K562 (cell line): ENCODE measurements around the gene RPS6KA4. TPM values are rescaled to one million over a fixed set of nuclear protein-coding genes. Genes with fewer than 3 reads are reported as not detected.

ENCODE experiments used
- ARHGAP35 ChIP-seq: fragments of 450-650 bp; IDR thresholded peaks from 2 replicates; pipeline ENCODE4 v1.6.1; 2018; ENCODE audit not compliant: partially characterized antibody
- ATF1 ChIP-seq, 2 experiments: fragments of 450-650 bp in 1 of 2; IDR thresholded peaks; 2 replicates each; pipeline ENCODE4 v1.6.1; 2016; ENCODE audit warnings: missing compliant biosample characterization in 1 of 2, missing genetic modification characterization in 1 of 2
- BRF2 ChIP-seq: IDR thresholded peaks from 3 replicates; pipeline ENCODE4 v1.6.1; 2011; ENCODE audit warnings: borderline replicate concordance, mild to moderate bottlenecking; ENCODE audit not compliant: insufficient read length, insufficient read depth
- CHD7 ChIP-seq: fragments of 200-600 bp; sonication (generic); IDR thresholded peaks from one replicate; pipeline ENCODE4 v1.6.1; 2012; ENCODE audit warnings: mild to moderate bottlenecking, low read depth, low read length, inconsistent platforms
- POLR2AphosphoS2 ChIP-seq: IDR thresholded peaks from 2 replicates; pipeline ENCODE4 v1.6.1; 2012; ENCODE audit warnings: low read length, improper control_type of control experiment
- SIN3B ChIP-seq: fragments of 450-650 bp; IDR thresholded peaks from 2 replicates; pipeline ENCODE4 v1.6.1; 2017; ENCODE audit warnings: low read depth, mild to moderate bottlenecking, moderate library complexity
- STAT5A ChIP-seq: IDR thresholded peaks from 2 replicates; pipeline ENCODE4 v1.6.1; 2012; ENCODE audit warnings: low read length, inconsistent platforms, borderline replicate concordance
- ZNF174 ChIP-seq: fragments of 250-450 bp; sonication (Bioruptor Pico); IDR thresholded peaks from 2 replicates; pipeline ENCODE4 v1.4.0; 2020; ENCODE audit warnings: mild to moderate bottlenecking
- ZNF280B ChIP-seq: fragments of 250-450 bp; sonication (Bioruptor Pico); IDR thresholded peaks from 2 replicates; pipeline ENCODE4 v1.5.1; 2021; ENCODE audit warnings: mild to moderate bottlenecking
- ZNF699 ChIP-seq: fragments of 250-450 bp; sonication (Bioruptor Pico); IDR thresholded peaks from 2 replicates; pipeline ENCODE4 v1.8.0; 2021; ENCODE audit warnings: mild to moderate bottlenecking, moderate library complexity; ENCODE audit not compliant: insufficient replicate concordance
- polyA plus RNA-seq, 8 experiments: library from polyadenylated mRNA; depleted of rRNA in 4 of 8; stranded (reverse) in 5 of 8; unstranded in 3 of 8; fragments of >200 nt; fragmentation: Nextera tagmentation in 2 of 8; fragmentation: Illumina TruSeq in 1 of 8; extraction: Ambion mirVana in 2 of 8; extraction: Trizol in 1 of 8; gene quantifications; 2 replicates each; pipeline versions ENCODE4 v1.2.1 to v1.2.3, GENCODE V29; 2011 to 2014; ENCODE audit warnings: inconsistent platforms in 1 of 8, missing spikeins in 1 of 8
- total RNA-seq, 7 experiments: library from RNA; depleted of rRNA in 6 of 7; stranded (reverse); fragments of >200 nt in 6 of 7; fragmentation: Illumina TruSeq in 2 of 7; extraction: Trizol in 2 of 7; gene quantifications; 2 replicates each; pipeline versions ENCODE4 v1.2.1 to v1.2.3, GENCODE V29; 2011 to 2021; ENCODE audit warnings: low replicate concordance in 1 of 7

Gene RPS6KA4
- total and polyA plus RNA-seq, 9 of the 15 experiments (the other 6 are each of a cell fraction or from before 2014, with no cell fraction given): 0.15 to 23.8 (median 9.8) TPM

GRCh38 chr11:64341851-64342791 is 16.8 kb upstream of the RPS6KA4 start (continued):
- TF ChIP-seq BRF2: no peak
- TF ChIP-seq ZNF699 (CRISPR knock-in tag): no peak
- no peak for TF ChIP-seq SIN3B
- no peak for TF ChIP-seq ARHGAP35
- TF ChIP-seq CHD7: no peak
- TF ChIP-seq ZNF280B: no peak
- TF ChIP-seq ATF1 (CRISPR knock-in tag; IDR thresholded peaks at IDR 0.05): no peak
- 0 out of 2 replicates have a peak, but pooled peaks have one; percentile 37 for TF ChIP-seq ATF1 (tag; IDR thresholded peaks at IDR 0.05)
- TF ChIP-seq STAT5A: no peak
- no peak for TF ChIP-seq POLR2AphosphoS2
- no peak for TF ChIP-seq ZNF174 (CRISPR knock-in tag)
